ENCODE results near the gene TAS2R40.

GRCh38 chr7:143256932-143257331 lies 35.1 kb downstream of the TAS2R40 start:
- TF ChIP-seq CTCF (IDR thresholded peaks at IDR 0.05; ENCODE audit: insufficient read depth, low read length) (no peak), POLR2AphosphoS5 (IDR thresholded peaks at IDR 0.05; ENCODE audit: low read depth) (no peak), GABPA (IDR thresholded peaks at IDR 0.05; ENCODE audit: low read depth) (no peak)
